ENCODE results near the gene MCC. TPM values are rescaled to one million over a fixed set of nuclear protein-coding genes. Genes with fewer than 3 reads are reported as not detected.

The MCC gene
- total RNA-seq, 4 donors from 2014 or later: 6.8 to 11.9 (median 9.0) TPM

DNA sequence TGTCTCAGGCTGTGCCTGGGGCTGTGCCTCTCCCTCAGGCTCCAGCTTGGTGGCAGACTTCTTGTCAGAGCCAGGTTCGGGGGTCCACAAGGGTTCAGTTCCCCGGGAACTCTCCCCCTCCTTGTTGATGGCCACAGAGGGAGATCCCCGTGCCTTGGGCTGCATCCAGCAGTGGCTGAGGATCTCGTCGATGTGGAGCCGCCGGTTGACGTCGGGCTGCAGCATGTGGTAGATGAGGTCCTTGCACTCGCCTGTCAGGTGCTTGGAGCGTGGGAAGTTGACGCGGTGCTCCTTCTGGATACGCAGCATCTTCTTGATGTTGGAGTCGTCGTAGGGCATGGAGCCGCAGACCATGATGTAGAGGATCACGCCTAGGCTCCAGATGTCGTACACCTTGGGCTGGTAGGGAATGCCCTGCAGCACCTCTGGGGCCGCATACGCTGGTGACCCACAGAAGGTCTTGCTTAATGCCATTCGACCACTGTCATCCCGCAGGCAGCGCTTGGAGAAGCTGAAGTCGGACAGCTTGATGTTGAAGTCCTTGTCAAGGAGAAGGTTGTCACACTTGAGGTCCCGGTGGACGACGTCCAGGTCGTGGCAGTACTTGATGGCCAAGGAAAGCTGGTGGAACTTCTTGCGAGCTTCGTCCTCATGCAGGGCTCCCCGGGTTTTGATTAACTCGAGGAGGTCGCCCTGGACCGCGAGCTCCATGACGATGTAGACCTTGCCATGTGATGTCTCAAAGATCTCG is 54.2 kb downstream of the MCC start:
- intact Hi-C loops (cut with DNase I; ENCODE audit: low total_unique reads) (no loop called here), in situ Hi-C loops (cut with MboI; ENCODE audit: low sequenced_read_pairs in 4 of 4) (no loop called here)
- TF ChIP-seq, protein P1, sequence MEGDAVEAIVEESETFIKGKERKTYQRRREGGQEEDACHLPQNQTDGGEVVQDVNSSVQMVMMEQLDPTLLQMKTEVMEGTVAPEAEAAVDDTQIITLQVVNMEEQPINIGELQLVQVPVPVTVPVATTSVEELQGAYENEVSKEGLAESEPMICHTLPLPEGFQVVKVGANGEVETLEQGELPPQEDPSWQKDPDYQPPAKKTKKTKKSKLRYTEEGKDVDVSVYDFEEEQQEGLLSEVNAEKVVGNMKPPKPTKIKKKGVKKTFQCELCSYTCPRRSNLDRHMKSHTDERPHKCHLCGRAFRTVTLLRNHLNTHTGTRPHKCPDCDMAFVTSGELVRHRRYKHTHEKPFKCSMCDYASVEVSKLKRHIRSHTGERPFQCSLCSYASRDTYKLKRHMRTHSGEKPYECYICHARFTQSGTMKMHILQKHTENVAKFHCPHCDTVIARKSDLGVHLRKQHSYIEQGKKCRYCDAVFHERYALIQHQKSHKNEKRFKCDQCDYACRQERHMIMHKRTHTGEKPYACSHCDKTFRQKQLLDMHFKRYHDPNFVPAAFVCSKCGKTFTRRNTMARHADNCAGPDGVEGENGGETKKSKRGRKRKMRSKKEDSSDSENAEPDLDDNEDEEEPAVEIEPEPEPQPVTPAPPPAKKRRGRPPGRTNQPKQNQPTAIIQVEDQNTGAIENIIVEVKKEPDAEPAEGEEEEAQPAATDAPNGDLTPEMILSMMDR (IDR thresholded peaks at IDR 0.05 in 4 of 5, conservative IDR thresholded peaks at IDR 0.05 in 1 of 5): no peak
- TF ChIP-seq POLR2A (IDR thresholded peaks at IDR 0.05): no peak
- ATAC-seq (no peak), DNase-seq (no peak)
- no peak overlapping the region for H3K27ac ChIP-seq
- H3K36me3 ChIP-seq: no peaks in the 10 kb centered on the region
- no peak overlapping the region for H3K4me3 ChIP-seq
- no peaks in the 10 kb centered on the region for H3K9me3 ChIP-seq
- no peaks in the 10 kb centered on the region for H3K4me1 ChIP-seq
- no peaks in the 10 kb centered on the region for H3K27me3 ChIP-seq

DNA sequence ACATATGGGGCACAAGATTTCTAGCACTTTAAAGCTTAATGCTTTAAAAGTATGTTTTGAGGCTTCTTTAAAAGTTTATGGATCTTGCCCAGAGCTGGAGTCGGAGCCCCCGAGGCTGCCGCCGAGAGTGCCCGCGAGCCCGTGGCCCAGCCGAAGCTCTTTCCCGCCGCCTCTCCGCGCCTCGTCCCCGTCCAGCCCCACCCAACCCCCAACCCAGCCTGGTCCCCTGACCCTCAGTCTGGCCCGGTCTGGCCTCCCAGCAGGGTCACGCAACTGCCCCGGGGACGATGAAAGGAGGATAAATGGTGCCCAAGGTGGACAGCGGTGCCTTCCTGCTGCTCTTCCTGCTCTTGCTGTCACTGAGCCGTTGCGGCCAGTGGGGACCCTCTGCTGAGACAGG is 55.2 kb downstream of the MCC start:
- in situ Hi-C loops (cut with MboI; ENCODE audit: low sequenced_read_pairs in 4 of 4): no loop called here
- H3K4me3 ChIP-seq: no peak overlapping the region
- no peaks in the 10 kb centered on the region for H3K36me3 ChIP-seq
- DNase-seq (no peak), ATAC-seq (no peak)
- no peak overlapping the region for H3K27ac ChIP-seq
- no peaks in the 10 kb centered on the region for H3K4me1 ChIP-seq
- no peaks in the 10 kb centered on the region for H3K9me3 ChIP-seq
- intact Hi-C loops (cut with DNase I; ENCODE audit: low total_unique reads): no loop called here
- no peak for TF ChIP-seq POLR2A (IDR thresholded peaks at IDR 0.05)
- TF ChIP-seq, protein P1 (IDR thresholded peaks at IDR 0.05 in 4 of 5, conservative IDR thresholded peaks at IDR 0.05 in 1 of 5): no peak
- no peaks in the 10 kb centered on the region for H3K27me3 ChIP-seq

DNA sequence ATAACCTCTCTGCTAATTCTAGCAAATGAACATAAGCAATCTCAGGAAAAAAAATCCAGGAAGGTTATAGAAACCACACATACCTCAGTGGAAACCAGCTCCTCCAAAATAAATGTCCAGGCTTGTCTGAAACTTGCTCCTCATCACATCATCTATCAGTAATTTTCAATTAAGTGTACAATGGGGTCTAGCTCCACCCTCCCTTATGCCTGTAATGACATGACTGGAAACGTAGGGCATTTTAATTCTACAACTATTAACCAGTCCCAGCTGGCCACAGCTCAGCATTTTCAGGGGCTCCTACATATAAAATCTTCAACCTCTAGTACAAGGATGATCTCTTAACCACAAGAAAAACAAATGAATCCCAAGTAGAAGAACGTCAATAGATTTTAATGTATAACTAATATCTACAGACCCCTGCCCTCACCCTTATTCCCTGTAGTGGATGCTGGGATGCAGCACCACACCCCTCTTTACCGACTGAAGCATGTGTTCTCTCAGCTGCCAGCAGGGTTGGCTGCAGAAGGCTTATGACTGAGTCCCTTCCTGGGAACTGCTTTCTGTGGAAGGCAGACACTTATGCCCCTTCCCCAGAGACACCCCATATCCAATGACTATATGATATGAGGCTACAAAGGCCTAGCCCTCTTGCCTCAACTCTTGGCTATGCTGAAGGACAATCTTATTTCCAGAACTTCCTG is 60.2 kb downstream of the MCC start:
- intact Hi-C loops (cut with DNase I; ENCODE audit: low total_unique reads) (no loop called here), in situ Hi-C loops (cut with MboI; ENCODE audit: low sequenced_read_pairs in 4 of 4) (no loop called here)
- Histone ChIP-seq H3K4me1 (no peaks in the 10 kb centered on the region), H3K4me3 (no peak overlapping the region), H3K9me3 (no peaks in the 10 kb centered on the region), H3K27me3 (no peaks in the 10 kb centered on the region), H3K27ac (no peak overlapping the region), H3K36me3 (no peaks in the 10 kb centered on the region)
- DNase-seq (no peak), ATAC-seq (no peak)
- no peak for TF ChIP-seq POLR2A (IDR thresholded peaks at IDR 0.05)
- TF ChIP-seq, protein P1 (IDR thresholded peaks at IDR 0.05 in 4 of 5, conservative IDR thresholded peaks at IDR 0.05 in 1 of 5): no peak

DNA sequence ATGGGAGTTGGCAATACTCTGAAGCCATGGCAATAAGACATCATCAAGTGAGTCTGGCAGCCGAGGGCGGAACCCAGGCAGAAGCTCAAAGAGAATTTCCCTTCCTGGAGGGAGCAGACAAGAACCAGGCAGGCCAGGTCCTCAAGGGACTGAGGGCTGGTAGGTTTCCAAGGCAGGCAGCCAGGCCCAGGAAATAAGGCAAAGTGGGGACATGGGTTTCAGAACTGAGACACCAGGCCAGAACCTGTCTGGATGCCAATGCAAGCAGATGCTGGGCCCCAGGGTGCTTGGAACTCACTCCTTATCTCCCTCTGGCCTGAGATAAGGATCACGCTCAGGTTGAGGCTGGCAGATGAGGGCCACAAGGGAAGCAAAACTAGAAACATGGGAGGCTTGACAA is 62.3 kb downstream of the MCC start:
- no peaks in the 10 kb centered on the region for H3K4me1 ChIP-seq
- H3K9me3 ChIP-seq: no peaks in the 10 kb centered on the region
- TF ChIP-seq, protein P1 (IDR thresholded peaks at IDR 0.05 in 4 of 5, conservative IDR thresholded peaks at IDR 0.05 in 1 of 5): no peak
- TF ChIP-seq POLR2A (IDR thresholded peaks at IDR 0.05): no peak
- DNase-seq (no peak), ATAC-seq (no peak)
- H3K27ac ChIP-seq: no peak overlapping the region
- no peak overlapping the region for H3K4me3 ChIP-seq
- intact Hi-C loops (cut with DNase I; ENCODE audit: low total_unique reads) (no loop called here), in situ Hi-C loops (cut with MboI; ENCODE audit: low sequenced_read_pairs in 4 of 4) (no loop called here)
- H3K27me3 ChIP-seq: no peaks in the 10 kb centered on the region
- no peaks in the 10 kb centered on the region for H3K36me3 ChIP-seq
